H1 (cell line): ENCODE data around the gene BTG3. TPM values are rescaled to one million over a fixed set of nuclear protein-coding genes. Genes with fewer than 3 reads are reported as not detected.

ENCODE experiments used
- CTCF ChIA-PET: fragments of 300-600 bp; sonication (Branson Sonifier 250); formaldehyde crosslinking; loops from one replicate; lab custom pipeline; 2021; ENCODE audit not compliant: partially characterized antibody; lab: Charles Lee
- POLR2A ChIA-PET: fragments of 300-600 bp; sonication (Branson Sonifier 250); formaldehyde crosslinking; loops from one replicate; lab custom pipeline; 2021; ENCODE audit warnings: inconsistent platforms; ENCODE audit not compliant: partially characterized antibody; lab: Charles Lee
- DNase-seq, 2 experiments: peaks; one replicate each; pipeline versions ENCODE4 v3.0.0 to v3.0.0-alpha.2; 2010 to 2022; ENCODE audit warnings: low spot score in 2 of 2, low read depth in 1 of 2, mixed read lengths in 1 of 2
- FAIRE-seq: peaks from 2 replicates; lab custom pipeline; 2011; peaks lifted over from hg19 to GRCh38; lab: Jason Lieb, UNC
- H2AFZ ChIP-seq: 2 replicates; pipeline ENCODE4 v1.8.1; 2012; ENCODE audit warnings: low read length, inconsistent platforms
- H2AK5ac ChIP-seq: 2 replicates; pipeline ENCODE4 v1.6.1; 2013; ENCODE audit warnings: low read depth, low read length
- H2BK120ac ChIP-seq: replicated peaks from 2 replicates; pipeline ENCODE3; 2013; ENCODE audit warnings: low read depth, low read length, inconsistent platforms
- H2BK12ac ChIP-seq: 2 replicates; pipeline ENCODE4 v1.6.1; 2013; ENCODE audit warnings: low read depth, low read length
- H2BK15ac ChIP-seq: 2 replicates; pipeline ENCODE4 v1.6.1; 2013; ENCODE audit warnings: low read length
- H2BK20ac ChIP-seq: 2 replicates; pipeline ENCODE4 v1.6.1; 2013; ENCODE audit warnings: low read length
- H2BK5ac ChIP-seq: 2 replicates; pipeline ENCODE4 v1.6.1; 2013; ENCODE audit warnings: low read depth, low read length
- H3K14ac ChIP-seq: 2 replicates; pipeline ENCODE4 v1.6.1; 2013; ENCODE audit warnings: inconsistent platforms; ENCODE audit not compliant: insufficient read length
- H3K18ac ChIP-seq: 2 replicates; pipeline ENCODE4 v1.6.1; 2013; ENCODE audit warnings: low read length; ENCODE audit errors: extremely low read depth
- H3K23ac ChIP-seq: 2 replicates; pipeline ENCODE4 v1.6.1; 2013; ENCODE audit warnings: inconsistent platforms; ENCODE audit not compliant: insufficient read length
- H3K23me2 ChIP-seq: 2 replicates; pipeline ENCODE4 v1.6.1; 2013; ENCODE audit warnings: low read depth, low read length
- H3K27ac ChIP-seq: 2 replicates; pipeline ENCODE4 v1.6.1; 2011; ENCODE audit warnings: low read depth, low read length, inconsistent platforms
- H3K27me3 ChIP-seq, 4 experiments: replicated peaks in 1 of 4; 1 replicate in 1 of 4; 2 replicates in 3 of 4; pipeline versions ENCODE4 v1.6.1 to v1.8.1; 2011 to 2013; ENCODE audit warnings: low read length in 3 of 4, mild to moderate bottlenecking in 3 of 4, inconsistent platforms in 2 of 4, mixed read lengths in 2 of 4, moderate library complexity in 1 of 4; ENCODE audit not compliant: control insufficient read depth in 3 of 4, insufficient read depth in 3 of 4; ENCODE audit errors: extremely low read depth in 1 of 4
- H3K36me3 ChIP-seq, 4 experiments: 2 replicates each; pipeline versions ENCODE4 v1.6.1 to v1.8.1; 2011 to 2013; ENCODE audit warnings: mild to moderate bottlenecking in 4 of 4, low read length in 3 of 4, moderate library complexity in 2 of 4, control low read depth in 1 of 4, inconsistent platforms in 1 of 4; ENCODE audit not compliant: insufficient read depth in 4 of 4, control insufficient read depth in 2 of 4
- H3K4ac ChIP-seq: replicated peaks from 2 replicates; pipeline ENCODE3; 2013; ENCODE audit warnings: low read length, low read depth, mixed read lengths, inconsistent platforms; ENCODE audit not compliant: insufficient read length
- H3K4me1 ChIP-seq, 4 experiments: replicated peaks in 1 of 4; 1 replicate in 1 of 4; 2 replicates in 3 of 4; pipeline versions ENCODE4 v1.6.1 to v1.8.1; 2011 to 2013; ENCODE audit warnings: low read length in 3 of 4, inconsistent platforms in 2 of 4, mixed read lengths in 1 of 4; ENCODE audit not compliant: insufficient read depth in 4 of 4, control insufficient read depth in 3 of 4
- H3K4me2 ChIP-seq, 2 experiments: 2 replicates each; pipeline versions ENCODE4 v1.6.1 to v1.8.1; 2011 to 2013; ENCODE audit warnings: low read depth in 2 of 2, low read length in 2 of 2, control low read depth in 1 of 2, inconsistent platforms in 1 of 2, mild to moderate bottlenecking in 1 of 2; ENCODE audit not compliant: insufficient read depth in 1 of 2
- H3K4me3 ChIP-seq, 4 experiments: fragments of 200-600, 300-600 bp in 1 of 4; sonication (generic), shearing (Covaris generic), sonication (Bioruptor Twin) in 1 of 4; 2 replicates each; pipeline versions ENCODE4 v1.5.1 to v1.8.1; 2011 to 2016; ENCODE audit warnings: low read length in 4 of 4, low read depth in 3 of 4, control low read depth in 2 of 4, inconsistent platforms in 2 of 4, mild to moderate bottlenecking in 2 of 4, mixed read lengths in 1 of 4, moderate library complexity in 1 of 4; ENCODE audit not compliant: insufficient read depth in 2 of 4; ENCODE audit errors: extremely low read depth in 1 of 4
- H3K56ac ChIP-seq: replicated peaks from 2 replicates; pipeline ENCODE3; 2013; ENCODE audit warnings: low read depth, mild to moderate bottlenecking, mixed read lengths, low read length, inconsistent platforms; ENCODE audit not compliant: insufficient read length
- H3K79me1 ChIP-seq: 2 replicates; pipeline ENCODE4 v1.6.1; 2013; ENCODE audit warnings: low read depth, low read length, control low read depth
- H3K79me2 ChIP-seq, 2 experiments: 2 replicates each; pipeline versions ENCODE4 v1.6.1 to v1.8.1; 2012 to 2013; ENCODE audit warnings: low read length in 2 of 2, mild to moderate bottlenecking in 2 of 2, inconsistent platforms in 1 of 2; ENCODE audit not compliant: insufficient read depth in 2 of 2, control insufficient read depth in 1 of 2
- H3K9ac ChIP-seq, 4 experiments: replicated peaks in 1 of 4; 1 replicate in 1 of 4; 2 replicates in 3 of 4; pipeline versions ENCODE4 v1.6.1 to v1.8.1; 2011 to 2013; ENCODE audit warnings: low read depth in 3 of 4, low read length in 3 of 4, control low read depth in 2 of 4, mild to moderate bottlenecking in 2 of 4, moderate library complexity in 2 of 4, inconsistent platforms in 1 of 4; ENCODE audit errors: extremely low read depth in 1 of 4
- H3K9me3 ChIP-seq, 2 experiments: 2 replicates each; pipeline versions ENCODE4 v1.6.1 to v1.8.1; 2012 to 2013; ENCODE audit warnings: mild to moderate bottlenecking in 2 of 2, moderate library complexity in 2 of 2, control low read depth in 1 of 2, inconsistent platforms in 1 of 2, low read depth in 1 of 2, low read length in 1 of 2, mixed read lengths in 1 of 2; ENCODE audit not compliant: insufficient read depth in 2 of 2
- H4K20me1 ChIP-seq, 2 experiments: replicated peaks in 1 of 2; 2 replicates each; pipeline versions ENCODE3 to v1.8.1; 2011 to 2013; ENCODE audit warnings: inconsistent platforms in 2 of 2, low read length in 2 of 2, mild to moderate bottlenecking in 1 of 2; ENCODE audit not compliant: insufficient read depth in 2 of 2, control insufficient read depth in 1 of 2
- H4K5ac ChIP-seq: 2 replicates; pipeline ENCODE4 v1.6.1; 2013; ENCODE audit warnings: low read length, low read depth, mixed read lengths, inconsistent platforms; ENCODE audit not compliant: insufficient read length
- H4K8ac ChIP-seq: 2 replicates; pipeline ENCODE4 v1.8.0; 2013; ENCODE audit warnings: mild to moderate bottlenecking, moderate library complexity, low read length, inconsistent platforms; ENCODE audit not compliant: insufficient read depth; ENCODE audit errors: extremely low read depth
- H4K91ac ChIP-seq: replicated peaks from 2 replicates; pipeline ENCODE3; 2013; ENCODE audit warnings: low read length, mixed read lengths, inconsistent platforms; ENCODE audit not compliant: insufficient read length
- KDM5A ChIP-seq: fragments of 200-600 bp; IDR thresholded peaks from 2 replicates; pipeline ENCODE4 v1.7.1; 2012; ENCODE audit warnings: mild to moderate bottlenecking, low read length, inconsistent platforms, mixed read lengths
- NRF1 ChIP-seq: IDR thresholded peaks from 2 replicates; pipeline ENCODE4 v1.6.1; 2011; ENCODE audit warnings: mild to moderate bottlenecking, low read depth, low read length, improper control_type of control experiment
- RNF2 ChIP-seq: fragments of 200-900, 300-1000 bp; sonication (generic); IDR thresholded peaks from 2 replicates; pipeline ENCODE4 v1.7.1; 2016; ENCODE audit warnings: borderline replicate concordance, low read depth, mild to moderate bottlenecking, antibody characterized with exemption, low read length; ENCODE audit not compliant: poor library complexity, severe bottlenecking; ENCODE audit errors: missing control alignments
- SP4 ChIP-seq: IDR thresholded peaks from 2 replicates; pipeline ENCODE4 v1.6.1; 2012; ENCODE audit warnings: low read length, inconsistent platforms
- WGBS, 2 experiments: shearing (Covaris generic) in 1 of 2; methylation state at CpG; one replicate each; pipeline versions ENCODE4 v1.1.6 to v1.1.7; 2013 to 2015; ENCODE audit warnings: low lambda C conversion rate in 2 of 2, mixed read lengths in 2 of 2, inconsistent platforms in 1 of 2, low coverage in 1 of 2, missing lambda C conversion rate in 1 of 2; ENCODE audit not compliant: insufficient replicate concordance in 2 of 2, insufficient coverage in 1 of 2, insufficient read length in 1 of 2; ENCODE audit errors: extremely low coverage in 1 of 2, missing lambda C conversion rate in 1 of 2; 5-methylcytosine and 5-hydroxymethylcytosine counted together
- polyA plus RNA-seq, 7 experiments: library from polyadenylated mRNA; depleted of rRNA in 3 of 7; stranded (reverse) in 5 of 7; unstranded in 2 of 7; fragments of >200 nt in 5 of 7; fragments of 200-250 nt in 2 of 7; gene quantifications; 1 replicate in 5 of 7; 2 replicates in 1 of 7; 4 replicates in 1 of 7; pipeline versions ENCODE4 v1.2.1 to v1.2.3, GENCODE V29; 2011 to 2013; ENCODE audit warnings: missing spikeins in 2 of 7, mixed read lengths in 2 of 7
- total RNA-seq: library from RNA; stranded (reverse); fragmentation: NEBNext Ultra II Directional; extraction: Animal tissue kit (Norgen Biotek cat#: 25700); gene quantifications from 2 replicates; pipeline ENCODE4 v1.2.1, GENCODE V29; 2021
- TF ChIP-seq, protein P1 (sequence below), 3 experiments: IDR thresholded peaks; 1 replicate in 2 of 3; 2 replicates in 1 of 3; pipeline versions ENCODE4 v1.5.1 to v1.6.1; 2011; ENCODE audit warnings: low read length in 3 of 3, mild to moderate bottlenecking in 3 of 3, inconsistent platforms in 2 of 3, low read depth in 1 of 3, moderate library complexity in 1 of 3; ENCODE audit not compliant: insufficient read depth in 1 of 3; ENCODE audit errors: control extremely low read depth in 1 of 3

Gene BTG3
- total and polyA plus RNA-seq, 2 of the 8 experiments (the other 6 are each of a cell fraction or from before 2014, with no cell fraction given): 13.6 to 25.9 TPM

DNA sequence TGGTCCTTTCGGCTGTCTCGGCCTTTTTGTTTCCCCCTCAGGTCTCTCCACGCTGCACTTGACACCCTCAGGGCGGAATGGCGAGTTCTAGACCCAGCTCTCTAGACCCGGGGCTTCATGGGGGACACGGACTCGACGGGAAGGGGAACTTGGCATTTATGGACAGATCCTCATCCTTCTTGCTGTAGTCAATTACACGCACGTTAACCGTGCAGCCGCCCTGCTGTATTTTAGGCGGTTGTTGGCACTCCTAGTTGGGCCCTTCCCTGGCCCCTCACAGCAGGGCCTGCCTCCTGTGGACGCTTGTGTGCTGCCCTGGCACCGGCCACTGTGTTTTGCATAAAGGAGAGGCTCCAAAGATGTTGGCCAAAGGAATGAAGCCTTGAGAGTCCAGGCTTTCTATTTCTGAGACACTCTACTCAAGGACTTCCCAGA is 558 bp upstream of the BTG3 start:
- Histone ChIP-seq H2AFZ (peak overlapping the region; percentile 86; the same call in 1 of the 2 replicates), H3K4ac (no peak overlapping the region), H3K14ac (no peak overlapping the region), H2BK12ac (no peak overlapping the region), H3K4me1 (peaks cover 0 to 3% (median 1%) of the 10 kb centered on the region in 4 experiments; a peak in 1 of 7 replicates), H3K4me3 (peak overlapping the region; percentile 70 to 86 (median 76); a peak in 7 of 8 replicates), H3K27ac (no peak overlapping the region), H4K20me1 (peaks cover 3 to 4% of the 10 kb centered on the region in 2 experiments), H3K9ac (peak overlapping the region in 3 of 4 experiments; percentile 70 to 89 (median 75); a peak in 4 of 7 replicates), H4K8ac (peak overlapping the region; percentile 81), H4K91ac (no peak overlapping the region), H4K5ac (no peak overlapping the region), H3K23me2 (peaks cover 7% of the 10 kb centered on the region; the same call in 1 of the 2 replicates), H2BK20ac (no peak overlapping the region), H3K56ac (no peak overlapping the region), H3K4me2 (peak overlapping the region; percentile 73 to 78), H3K79me1 (no peaks in the 10 kb centered on the region), H2BK15ac (no peak overlapping the region), H3K18ac (no peak overlapping the region), H3K27me3 (peaks cover 0 to 8% (median 5%) of the 10 kb centered on the region in 4 experiments; a peak in 3 of 7 replicates), H3K9me3 (no peaks in the 10 kb centered on the region), H3K23ac (no peak overlapping the region), H3K36me3 (peaks cover 0 to 7% (median 5%) of the 10 kb centered on the region in 4 experiments; a peak in 2 of 8 replicates), H2BK5ac (no peak overlapping the region), H2AK5ac (no peak overlapping the region), H3K79me2 (peaks cover 10 to 40% of the 10 kb centered on the region in 2 experiments), H2BK120ac (no peak overlapping the region)
- ChIA-PET CTCF (interaction anchor here (1.1 kb wide), 1 partner anchor 311 kb away, joined by 4 read pairs; no protein-coding TSS in a partner anchor), POLR2A (interaction anchor here (1.3 kb wide), 1 partner anchor 23 kb away, joined by 3 read pairs; no protein-coding TSS in a partner anchor)
- FAIRE-seq (no peak), DNase-seq (no peak)
- TF ChIP-seq SP4 (0 out of 2 replicates have a peak, but pooled peaks have one; percentile 17), RNF2 (no peak), KDM5A (no peak), NRF1 (no peak)
- TF ChIP-seq, protein P1, sequence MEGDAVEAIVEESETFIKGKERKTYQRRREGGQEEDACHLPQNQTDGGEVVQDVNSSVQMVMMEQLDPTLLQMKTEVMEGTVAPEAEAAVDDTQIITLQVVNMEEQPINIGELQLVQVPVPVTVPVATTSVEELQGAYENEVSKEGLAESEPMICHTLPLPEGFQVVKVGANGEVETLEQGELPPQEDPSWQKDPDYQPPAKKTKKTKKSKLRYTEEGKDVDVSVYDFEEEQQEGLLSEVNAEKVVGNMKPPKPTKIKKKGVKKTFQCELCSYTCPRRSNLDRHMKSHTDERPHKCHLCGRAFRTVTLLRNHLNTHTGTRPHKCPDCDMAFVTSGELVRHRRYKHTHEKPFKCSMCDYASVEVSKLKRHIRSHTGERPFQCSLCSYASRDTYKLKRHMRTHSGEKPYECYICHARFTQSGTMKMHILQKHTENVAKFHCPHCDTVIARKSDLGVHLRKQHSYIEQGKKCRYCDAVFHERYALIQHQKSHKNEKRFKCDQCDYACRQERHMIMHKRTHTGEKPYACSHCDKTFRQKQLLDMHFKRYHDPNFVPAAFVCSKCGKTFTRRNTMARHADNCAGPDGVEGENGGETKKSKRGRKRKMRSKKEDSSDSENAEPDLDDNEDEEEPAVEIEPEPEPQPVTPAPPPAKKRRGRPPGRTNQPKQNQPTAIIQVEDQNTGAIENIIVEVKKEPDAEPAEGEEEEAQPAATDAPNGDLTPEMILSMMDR (IDR thresholded peaks at IDR 0.05; ENCODE audit: control extremely low read depth in 1 of 3, insufficient read depth in 1 of 3, low read depth in 1 of 3, low read length in 3 of 3): no peak
- 37% methylated on average over 16 of the region's 16 CpGs; no CpG with 5 or more reads in 1 of the 2 experiments for WGBS, 2 experiments
